HG03354 (cell line): ENCODE data around the gene HOXC13.

Experiments used
- ATAC-seq: cut with Tn5 transposase; IDR thresholded peaks from one replicate; pipeline ENCODE4 v1.9.1; 2021; ENCODE audit warnings: mild to moderate bottlenecking; ENCODE audit not compliant: unreplicated experiment, poor library complexity, severe bottlenecking

HOXC13 gene

GRCh38 chr12:53952871-53953734 is 14.5 kb downstream of the HOXC13 start:
- ATAC-seq, result no peak

- no peak for ATAC-seq
These were observed 15.4 kb downstream of the HOXC13 start for GRCh38 chr12:53953831-53954693.

GRCh38 chr12:53954694-53955035 is 16.0 kb downstream of the HOXC13 start, which contains the start of gene HOXC12:
HOXC12 (plus strand) TSS chr12:53954903; CDS start chr12:53954930, 27 bp downstream.
- ATAC-seq, result no peak

GRCh38 chr12:53955036-53955775 is 16.6 kb downstream of the HOXC13 start:
- ATAC-seq, result no peak

- ATAC-seq, result no peak
These were observed 17.2 kb downstream of the HOXC13 start for GRCh38 chr12:53955776-53956250.

GRCh38 chr12:53956251-53956887 is 17.7 kb downstream of the HOXC13 start:
- no peak for ATAC-seq

- no peak for ATAC-seq
These were observed 18.4 kb downstream of the HOXC13 start for GRCh38 chr12:53956914-53957536.

GRCh38 chr12:53958128-53958527 is 19.5 kb downstream of the HOXC13 start:
- ATAC-seq, result no peak

GRCh38 chr12:53959314-53959713 is 20.7 kb downstream of the HOXC13 start:
- no peak for ATAC-seq

GRCh38 chr12:53960187-53961024 is 21.8 kb downstream of the HOXC13 start:
- no peak for ATAC-seq

- ATAC-seq, result no peak
These were observed 22.6 kb downstream of the HOXC13 start for GRCh38 chr12:53961025-53961761.

GRCh38 chr12:53963005-53963404 is 24.4 kb downstream of the HOXC13 start:
- no peak for ATAC-seq

- ATAC-seq, result no peak
These were observed 25.0 kb downstream of the HOXC13 start for GRCh38 chr12:53963434-53964314.

GRCh38 chr12:53964315-53964713 is 25.7 kb downstream of the HOXC13 start:
- ATAC-seq, result no peak

- ATAC-seq, result no peak
These were observed 26.9 kb downstream of the HOXC13 start for GRCh38 chr12:53965281-53966084.

GRCh38 chr12:53966085-53966384 is 27.4 kb downstream of the HOXC13 start:
- no peak for ATAC-seq
